A549 treated with Hydrocortisone at 1 μM for 4 hours (cell line): Measurements from ENCODE around the gene SORCS3. TPM values are rescaled to one million over a fixed set of nuclear protein-coding genes. Genes with fewer than 3 reads are reported as not detected.

ENCODE experiments used
- total RNA-seq: library from RNA; stranded (reverse); fragments of 200-300 nt; extraction: Qiagen RNA extraction; gene quantifications from 5 replicates; pipeline ENCODE4 v1.2.3, GENCODE V29; 2022

SORCS3 gene
- total RNA-seq, result not detected in 5 replicates

GRCh38 chr10:104641187-104641936 lies at the start of gene SORCS3:
TSS of gene SORCS3 (plus strand) at chr10:104641290.

